ENCODE results near the gene MVK. TPM values are rescaled to one million over a fixed set of nuclear protein-coding genes. Genes with fewer than 3 reads are reported as not detected.

The MVK gene
- total RNA-seq, 1 donor from 2014 or later: 13.0 TPM

GRCh38 chr12:109544955-109545531 is 28.6 kb upstream of the MVK start:
- Histone ChIP-seq H3K9ac (ENCODE audit: low read depth in 1 of 3, low read length in 3 of 3) (no peak overlapping the region), H3K9me3 (ENCODE audit: control insufficient read depth in 3 of 3, low read length in 3 of 3) (no peaks in the 10 kb centered on the region), H3K4me1 (ENCODE audit: control insufficient read depth in 3 of 3, insufficient read depth in 3 of 3, low read length in 3 of 3) (peaks cover 9 to 10% (median 9%) of the 10 kb centered on the region in 3 donors), H3K27ac (ENCODE audit: low read depth, low read length) (no peak overlapping the region), H3K36me3 (ENCODE audit: control insufficient read depth in 3 of 3, insufficient read depth in 3 of 3, low read length in 3 of 3) (peaks cover 0 to 2% (median 0%) of the 10 kb centered on the region in 3 donors), H3K27me3 (ENCODE audit: control insufficient read depth in 3 of 3, insufficient read depth in 3 of 3, low read length in 3 of 3) (peaks cover 22 to 24% (median 23%) of the 10 kb centered on the region in 3 donors), H3K4me3 (ENCODE audit: low read length in 3 of 3) (no peak overlapping the region)

GRCh38 chr12:109545826-109546225 is 27.8 kb upstream of the MVK start:
- no peak overlapping the region for H3K4me3 ChIP-seq (ENCODE audit: low read length in 3 of 3)
- peaks cover 28 to 30% (median 29%) of the 10 kb centered on the region in 3 donors for H3K27me3 ChIP-seq (ENCODE audit: control insufficient read depth in 3 of 3, insufficient read depth in 3 of 3, low read length in 3 of 3)
- no peaks in the 10 kb centered on the region for H3K9me3 ChIP-seq (ENCODE audit: control insufficient read depth in 3 of 3, low read length in 3 of 3)
- no peak overlapping the region for H3K27ac ChIP-seq (ENCODE audit: low read depth, low read length)
- no peak overlapping the region for H3K9ac ChIP-seq (ENCODE audit: low read depth in 1 of 3, low read length in 3 of 3)
- H3K4me1 ChIP-seq (ENCODE audit: control insufficient read depth in 3 of 3, insufficient read depth in 3 of 3, low read length in 3 of 3): peaks cover 9 to 10% (median 9%) of the 10 kb centered on the region in 3 donors
- H3K36me3 ChIP-seq (ENCODE audit: control insufficient read depth in 3 of 3, insufficient read depth in 3 of 3, low read length in 3 of 3): peaks cover 0 to under 1% (median 0%) of the 10 kb centered on the region in 3 donors

GRCh38 chr12:109547286-109547685 is 26.3 kb upstream of the MVK start:
- Histone ChIP-seq H3K4me3 (ENCODE audit: low read length in 3 of 3) (no peak overlapping the region), H3K4me1 (ENCODE audit: control insufficient read depth in 3 of 3, insufficient read depth in 3 of 3, low read length in 3 of 3) (peaks cover 9 to 10% (median 9%) of the 10 kb centered on the region in 3 donors), H3K27me3 (ENCODE audit: control insufficient read depth in 3 of 3, insufficient read depth in 3 of 3, low read length in 3 of 3) (peaks cover 34 to 40% (median 35%) of the 10 kb centered on the region in 3 donors), H3K9me3 (ENCODE audit: control insufficient read depth in 3 of 3, low read length in 3 of 3) (no peaks in the 10 kb centered on the region), H3K9ac (ENCODE audit: low read depth in 1 of 3, low read length in 3 of 3) (no peak overlapping the region), H3K36me3 (ENCODE audit: control insufficient read depth in 3 of 3, insufficient read depth in 3 of 3, low read length in 3 of 3) (no peaks in the 10 kb centered on the region), H3K27ac (ENCODE audit: low read depth, low read length) (no peak overlapping the region)

GRCh38 chr12:109548258-109548657 is 25.3 kb upstream of the MVK start:
- Histone ChIP-seq H3K4me3 (ENCODE audit: low read length in 3 of 3) (no peak overlapping the region), H3K9me3 (ENCODE audit: control insufficient read depth in 3 of 3, low read length in 3 of 3) (no peaks in the 10 kb centered on the region), H3K27me3 (ENCODE audit: control insufficient read depth in 3 of 3, insufficient read depth in 3 of 3, low read length in 3 of 3) (peaks cover 37 to 43% (median 40%) of the 10 kb centered on the region in 3 donors), H3K9ac (ENCODE audit: low read depth in 1 of 3, low read length in 3 of 3) (no peak overlapping the region), H3K36me3 (ENCODE audit: control insufficient read depth in 3 of 3, insufficient read depth in 3 of 3, low read length in 3 of 3) (no peaks in the 10 kb centered on the region), H3K27ac (ENCODE audit: low read depth, low read length) (no peak overlapping the region), H3K4me1 (ENCODE audit: control insufficient read depth in 3 of 3, insufficient read depth in 3 of 3, low read length in 3 of 3) (peaks cover 9 to 10% (median 9%) of the 10 kb centered on the region in 3 donors)

GRCh38 chr12:109549613-109550270 is 23.9 kb upstream of the MVK start:
- H3K4me1 ChIP-seq (ENCODE audit: control insufficient read depth in 3 of 3, insufficient read depth in 3 of 3, low read length in 3 of 3): peaks cover 8 to 10% (median 8%) of the 10 kb centered on the region in 3 donors
- no peak overlapping the region for H3K9ac ChIP-seq (ENCODE audit: low read depth in 1 of 3, low read length in 3 of 3)
- H3K27me3 ChIP-seq (ENCODE audit: control insufficient read depth in 3 of 3, insufficient read depth in 3 of 3, low read length in 3 of 3): peaks cover 47 to 52% (median 48%) of the 10 kb centered on the region in 3 donors
- no peaks in the 10 kb centered on the region for H3K36me3 ChIP-seq (ENCODE audit: control insufficient read depth in 3 of 3, insufficient read depth in 3 of 3, low read length in 3 of 3)
- H3K27ac ChIP-seq (ENCODE audit: low read depth, low read length): no peak overlapping the region
- no peaks in the 10 kb centered on the region for H3K9me3 ChIP-seq (ENCODE audit: control insufficient read depth in 3 of 3, low read length in 3 of 3)
- no peak overlapping the region for H3K4me3 ChIP-seq (ENCODE audit: low read length in 3 of 3)

GRCh38 chr12:109550281-109550680 is 23.3 kb upstream of the MVK start:
- peaks cover 47 to 52% (median 48%) of the 10 kb centered on the region in 3 donors for H3K27me3 ChIP-seq (ENCODE audit: control insufficient read depth in 3 of 3, insufficient read depth in 3 of 3, low read length in 3 of 3)

GRCh38 chr12:109551108-109551507 is 22.5 kb upstream of the MVK start:
- H3K36me3 ChIP-seq (ENCODE audit: control insufficient read depth in 3 of 3, insufficient read depth in 3 of 3, low read length in 3 of 3): no peaks in the 10 kb centered on the region
- no peak overlapping the region for H3K27ac ChIP-seq (ENCODE audit: low read depth, low read length)
- H3K27me3 ChIP-seq (ENCODE audit: control insufficient read depth in 3 of 3, insufficient read depth in 3 of 3, low read length in 3 of 3): peaks cover 47 to 52% (median 48%) of the 10 kb centered on the region in 3 donors
- H3K4me3 ChIP-seq (ENCODE audit: low read length in 3 of 3): no peak overlapping the region
- H3K9me3 ChIP-seq (ENCODE audit: control insufficient read depth in 3 of 3, low read length in 3 of 3): no peaks in the 10 kb centered on the region
- no peak overlapping the region for H3K9ac ChIP-seq (ENCODE audit: low read depth in 1 of 3, low read length in 3 of 3)
- peaks cover 0 to 7% (median 2%) of the 10 kb centered on the region in 3 donors for H3K4me1 ChIP-seq (ENCODE audit: control insufficient read depth in 3 of 3, insufficient read depth in 3 of 3, low read length in 3 of 3)

More at GRCh38 chr12:109550281-109550680, 23.3 kb upstream of the MVK start:
- H3K9ac ChIP-seq (ENCODE audit: low read depth in 1 of 3, low read length in 3 of 3): no peak overlapping the region
- no peak overlapping the region for H3K27ac ChIP-seq (ENCODE audit: low read depth, low read length)
- H3K36me3 ChIP-seq (ENCODE audit: control insufficient read depth in 3 of 3, insufficient read depth in 3 of 3, low read length in 3 of 3): no peaks in the 10 kb centered on the region
- H3K4me1 ChIP-seq (ENCODE audit: control insufficient read depth in 3 of 3, insufficient read depth in 3 of 3, low read length in 3 of 3): peaks cover 3 to 4% (median 3%) of the 10 kb centered on the region in 3 donors
- H3K9me3 ChIP-seq (ENCODE audit: control insufficient read depth in 3 of 3, low read length in 3 of 3): no peaks in the 10 kb centered on the region
- no peak overlapping the region for H3K4me3 ChIP-seq (ENCODE audit: low read length in 3 of 3)

GRCh38 chr12:109552971-109553370 is 20.6 kb upstream of the MVK start:
- Histone ChIP-seq H3K4me3 (ENCODE audit: low read length in 3 of 3) (no peak overlapping the region), H3K4me1 (ENCODE audit: control insufficient read depth in 3 of 3, insufficient read depth in 3 of 3, low read length in 3 of 3) (peaks cover 0 to 7% (median 2%) of the 10 kb centered on the region in 3 donors), H3K9me3 (ENCODE audit: control insufficient read depth in 3 of 3, low read length in 3 of 3) (no peaks in the 10 kb centered on the region), H3K9ac (ENCODE audit: low read depth in 1 of 3, low read length in 3 of 3) (no peak overlapping the region), H3K27ac (ENCODE audit: low read depth, low read length) (no peak overlapping the region), H3K27me3 (ENCODE audit: control insufficient read depth in 3 of 3, insufficient read depth in 3 of 3, low read length in 3 of 3) (peaks cover 39 to 45% (median 44%) of the 10 kb centered on the region in 3 donors), H3K36me3 (ENCODE audit: control insufficient read depth in 3 of 3, insufficient read depth in 3 of 3, low read length in 3 of 3) (peaks cover 1 to 8% (median 2%) of the 10 kb centered on the region in 3 donors)

GRCh38 chr12:109553483-109553882 is 20.1 kb upstream of the MVK start:
- no peaks in the 10 kb centered on the region for H3K9me3 ChIP-seq (ENCODE audit: control insufficient read depth in 3 of 3, low read length in 3 of 3)
- peaks cover 35 to 42% (median 40%) of the 10 kb centered on the region in 3 donors for H3K27me3 ChIP-seq (ENCODE audit: control insufficient read depth in 3 of 3, insufficient read depth in 3 of 3, low read length in 3 of 3)
- H3K9ac ChIP-seq (ENCODE audit: low read depth in 1 of 3, low read length in 3 of 3): no peak overlapping the region
- H3K36me3 ChIP-seq (ENCODE audit: control insufficient read depth in 3 of 3, insufficient read depth in 3 of 3, low read length in 3 of 3): peaks cover 1 to 8% (median 7%) of the 10 kb centered on the region in 3 donors
- H3K4me3 ChIP-seq (ENCODE audit: low read length in 3 of 3): no peak overlapping the region
- no peak overlapping the region for H3K27ac ChIP-seq (ENCODE audit: low read depth, low read length)
- peaks cover 0 to 7% (median 2%) of the 10 kb centered on the region in 3 donors for H3K4me1 ChIP-seq (ENCODE audit: control insufficient read depth in 3 of 3, insufficient read depth in 3 of 3, low read length in 3 of 3)

GRCh38 chr12:109553906-109554500 is 19.6 kb upstream of the MVK start:
- Histone ChIP-seq H3K36me3 (ENCODE audit: control insufficient read depth in 3 of 3, insufficient read depth in 3 of 3, low read length in 3 of 3) (peaks cover 1 to 10% (median 7%) of the 10 kb centered on the region in 3 donors), H3K4me1 (ENCODE audit: control insufficient read depth in 3 of 3, insufficient read depth in 3 of 3, low read length in 3 of 3) (peaks cover 0 to 7% (median 2%) of the 10 kb centered on the region in 3 donors), H3K9ac (ENCODE audit: low read depth in 1 of 3, low read length in 3 of 3) (no peak overlapping the region), H3K4me3 (ENCODE audit: low read length in 3 of 3) (no peak overlapping the region), H3K27me3 (ENCODE audit: control insufficient read depth in 3 of 3, insufficient read depth in 3 of 3, low read length in 3 of 3) (peaks cover 29 to 37% (median 35%) of the 10 kb centered on the region in 3 donors), H3K9me3 (ENCODE audit: control insufficient read depth in 3 of 3, low read length in 3 of 3) (no peaks in the 10 kb centered on the region), H3K27ac (ENCODE audit: low read depth, low read length) (no peak overlapping the region)

All from skeletal muscle tissue (tissue), 4 donors.